Activated CD4-positive, alpha-beta T cell treated with anti-CD3 and anti-CD28 coated beads, Interleukin-2, amount 50 U/mL, for 1 hour (primary cell): ENCODE results near the gene EWSR1.

Experiments
- DNase-seq: peaks from one replicate; pipeline ENCODE4 v3.0.0-alpha.2; 2020

Gene EWSR1

DNA sequence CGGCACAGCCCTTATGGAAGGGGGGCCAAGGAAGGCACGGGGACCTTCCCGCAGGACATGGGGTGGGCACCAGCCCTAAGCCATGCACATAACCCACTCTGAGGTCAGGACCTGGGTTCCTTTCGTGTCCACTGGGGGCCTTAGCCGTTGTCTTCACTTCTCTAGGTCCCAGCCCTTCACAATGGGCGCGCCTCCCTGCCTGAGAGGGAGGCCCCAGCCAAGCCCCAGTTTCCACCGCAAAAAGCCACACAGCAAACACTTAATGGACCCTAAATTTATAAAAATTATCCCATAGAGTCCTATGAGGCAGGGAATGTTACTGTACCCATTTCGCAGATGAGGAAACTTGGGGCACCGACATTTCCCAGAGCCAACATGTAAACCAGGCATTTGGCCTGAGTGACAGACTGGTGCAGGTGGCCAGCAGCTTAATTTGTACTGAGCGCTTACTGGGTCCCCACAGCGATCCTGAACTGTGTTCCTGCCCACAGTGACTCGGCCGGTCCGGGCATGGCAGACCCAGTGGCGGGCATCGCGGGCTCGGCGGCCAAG lies 39.6 kb downstream of the EWSR1 start:
- no peak for DNase-seq

GRCh38 chr22:29308148-29308790 lies 40.2 kb downstream of the EWSR1 start:
- no peak for DNase-seq

GRCh38 chr22:29308791-29309262 lies 40.8 kb downstream of the EWSR1 start:
- DNase-seq: no peak

- DNase-seq: no peak
Observed at GRCh38 chr22:29309332-29310064, 41.4 kb downstream of the EWSR1 start.

- DNase-seq: no peak
Observed at GRCh38 chr22:29310065-29310862, 42.2 kb downstream of the EWSR1 start.

GRCh38 chr22:29310863-29311339 lies 42.8 kb downstream of the EWSR1 start:
- peak; percentile 41 for DNase-seq

DNA sequence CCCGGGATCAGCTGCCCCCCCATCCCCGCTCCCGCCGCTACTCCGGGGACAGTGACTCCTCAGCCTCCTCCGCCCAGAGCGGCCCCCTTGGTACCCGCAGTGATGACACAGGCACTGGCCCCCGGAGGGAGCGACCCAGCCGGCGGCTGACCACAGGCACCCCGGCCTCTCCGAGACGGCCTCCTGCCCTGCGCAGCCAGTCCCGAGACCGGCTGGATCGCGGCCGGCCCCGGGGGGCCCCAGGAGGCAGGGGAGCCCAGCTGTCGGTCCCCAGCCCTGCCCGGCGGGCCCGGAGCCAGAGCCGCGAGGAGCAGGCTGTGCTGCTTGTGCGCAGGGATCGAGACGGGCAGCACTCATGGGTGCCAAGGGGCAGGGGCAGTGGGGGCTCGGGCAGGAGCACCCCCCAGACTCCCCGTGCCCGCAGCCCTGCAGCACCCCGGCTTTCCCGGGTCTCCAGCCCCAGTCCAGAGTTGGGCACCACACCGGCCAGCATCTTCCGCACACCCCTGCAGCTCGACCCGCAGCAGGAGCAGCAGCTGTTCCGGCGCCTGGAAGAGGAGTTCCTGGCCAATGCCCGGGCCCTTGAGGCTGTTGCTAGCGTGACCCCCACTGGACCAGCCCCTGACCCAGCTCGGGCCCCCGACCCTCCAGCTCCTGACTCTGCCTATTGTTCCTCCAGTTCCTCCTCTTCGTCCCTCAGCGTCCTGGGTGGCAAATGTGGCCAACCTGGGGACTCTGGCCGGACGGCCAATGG lies 43.6 kb downstream of the EWSR1 start:
- DNase-seq: no peak

DNA sequence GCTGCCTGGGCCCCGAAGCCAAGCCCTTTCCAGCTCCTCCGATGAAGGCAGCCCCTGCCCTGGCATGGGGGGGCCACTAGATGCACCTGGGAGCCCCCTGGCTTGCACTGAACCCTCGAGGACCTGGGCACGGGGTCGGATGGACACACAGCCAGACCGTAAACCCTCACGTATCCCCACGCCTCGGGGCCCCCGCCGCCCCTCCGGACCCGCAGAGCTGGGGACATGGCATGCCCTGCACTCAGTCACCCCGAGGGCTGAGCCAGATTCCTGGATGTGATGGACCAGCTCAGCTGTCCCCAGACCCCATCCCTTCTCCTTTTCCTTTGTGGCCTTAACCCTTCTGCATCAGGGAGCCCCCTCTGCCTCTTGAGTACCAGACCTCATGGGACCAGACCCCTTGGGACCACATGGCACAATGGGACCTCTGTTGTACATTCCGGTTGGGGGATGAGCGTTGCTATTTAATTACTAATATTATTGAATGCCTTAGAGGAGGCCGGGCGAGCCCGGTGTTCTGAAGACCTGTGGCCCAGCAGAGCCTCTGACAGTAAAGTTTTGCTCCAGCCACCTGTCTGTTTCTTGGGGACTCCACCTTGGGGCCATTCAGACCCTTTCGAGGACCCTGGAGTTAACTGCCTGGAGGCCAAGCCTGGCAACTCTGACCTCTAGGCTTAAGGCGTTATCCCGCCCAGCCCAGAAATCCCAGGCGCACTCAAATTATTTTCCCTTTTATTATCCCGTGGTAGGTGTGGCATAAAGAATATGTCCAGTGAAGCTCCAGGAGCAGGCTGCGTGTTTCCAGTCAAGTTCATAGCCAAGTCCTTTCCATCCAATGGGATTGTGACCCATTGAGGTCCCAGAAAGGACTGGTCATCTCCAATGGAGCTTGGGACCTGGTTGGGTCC lies 44.4 kb downstream of the EWSR1 start:
- DNase-seq: no peak

- no peak for DNase-seq
Observed at GRCh38 chr22:29313126-29313575, 45.1 kb downstream of the EWSR1 start.

DNA sequence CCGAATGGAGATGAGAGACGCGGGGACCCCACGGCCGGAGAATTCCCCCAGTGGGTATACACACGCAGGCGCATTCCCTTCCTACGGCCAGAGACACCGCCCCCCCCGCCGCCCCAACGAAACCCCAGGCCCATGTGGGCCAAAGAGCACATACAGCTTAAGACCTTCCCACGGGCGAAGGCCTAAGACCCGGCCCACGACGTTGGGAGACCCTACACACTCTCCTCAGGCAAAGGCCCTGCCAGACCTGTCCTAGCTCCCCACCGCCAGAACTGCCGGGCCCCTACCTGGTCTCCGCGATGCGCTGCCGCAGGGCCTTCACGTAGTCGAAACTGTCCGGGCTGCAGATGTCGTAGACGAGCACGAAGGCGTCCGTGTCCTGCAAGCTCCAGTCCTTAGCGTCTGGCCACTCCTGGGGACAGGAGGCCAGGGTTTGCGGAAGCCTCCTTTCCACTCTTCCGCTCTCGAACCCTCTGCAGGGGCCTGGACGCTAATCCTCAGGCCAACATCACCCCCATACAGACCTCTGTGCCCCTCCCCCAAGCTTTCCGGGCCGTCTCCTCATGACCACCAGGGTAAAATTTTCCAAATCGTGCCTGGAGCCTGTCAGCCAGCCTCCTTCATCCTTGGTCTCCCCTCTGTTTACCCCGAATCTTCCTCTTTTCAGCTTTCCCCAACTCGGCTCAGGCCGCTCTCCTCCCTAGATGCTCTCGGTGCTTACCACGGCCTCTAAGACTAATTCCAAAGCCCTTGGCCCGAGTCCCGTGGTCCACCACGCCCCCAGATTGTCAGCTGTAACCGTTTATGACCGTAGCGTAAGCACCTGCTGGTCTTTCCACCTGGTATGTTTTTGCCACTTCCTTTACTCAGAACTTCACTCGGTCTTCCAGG lies 45.8 kb downstream of the EWSR1 start:
- DNase-seq: no peak

DNA sequence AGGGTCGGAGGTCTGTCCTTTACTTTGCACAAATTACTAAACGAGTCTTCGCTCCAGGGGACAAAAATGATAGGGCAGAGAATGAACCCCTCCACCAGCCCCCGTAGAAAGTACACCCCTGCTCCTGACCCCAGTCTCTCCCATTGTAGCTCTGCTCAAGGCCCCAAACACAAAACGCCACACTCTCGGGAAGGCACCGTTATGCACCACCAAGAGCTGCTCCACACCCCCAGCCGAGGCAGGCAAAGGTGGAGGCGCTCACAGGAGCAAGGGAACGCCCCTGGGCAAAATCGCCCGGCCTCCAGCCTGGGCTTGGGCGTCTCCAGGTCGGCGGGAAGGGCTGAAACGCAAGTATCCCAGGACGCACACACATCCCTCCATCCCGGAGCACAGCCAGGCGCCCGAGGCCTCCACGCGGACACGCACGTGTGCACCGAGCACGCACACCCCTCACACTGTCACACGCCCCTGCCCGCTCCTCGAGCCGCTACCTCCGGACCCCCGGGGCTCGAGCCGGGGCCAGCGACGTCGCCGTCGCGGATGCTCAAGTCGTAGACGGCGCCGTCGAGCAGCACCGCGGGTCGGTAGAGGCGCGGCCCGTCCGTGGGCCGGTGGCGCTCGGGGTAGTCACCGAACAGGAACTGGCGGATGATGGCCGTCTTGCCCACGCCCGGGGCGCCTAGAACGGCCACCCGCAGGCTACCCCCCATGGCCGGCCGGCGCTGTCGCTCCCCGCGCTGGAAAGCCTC lies 46.6 kb downstream of the EWSR1 start:
- DNase-seq: no peak

GRCh38 chr22:29315286-29316140 lies 47.4 kb downstream of the EWSR1 start, which contains the start of gene RASL10A:
Gene RASL10A (minus strand): TSS chr22:29315697. CDS start chr22:29315246, 451 bp downstream.
- no peak for DNase-seq

- DNase-seq: no peak
Observed at GRCh38 chr22:29316141-29316828, 48.2 kb downstream of the EWSR1 start.

DNA sequence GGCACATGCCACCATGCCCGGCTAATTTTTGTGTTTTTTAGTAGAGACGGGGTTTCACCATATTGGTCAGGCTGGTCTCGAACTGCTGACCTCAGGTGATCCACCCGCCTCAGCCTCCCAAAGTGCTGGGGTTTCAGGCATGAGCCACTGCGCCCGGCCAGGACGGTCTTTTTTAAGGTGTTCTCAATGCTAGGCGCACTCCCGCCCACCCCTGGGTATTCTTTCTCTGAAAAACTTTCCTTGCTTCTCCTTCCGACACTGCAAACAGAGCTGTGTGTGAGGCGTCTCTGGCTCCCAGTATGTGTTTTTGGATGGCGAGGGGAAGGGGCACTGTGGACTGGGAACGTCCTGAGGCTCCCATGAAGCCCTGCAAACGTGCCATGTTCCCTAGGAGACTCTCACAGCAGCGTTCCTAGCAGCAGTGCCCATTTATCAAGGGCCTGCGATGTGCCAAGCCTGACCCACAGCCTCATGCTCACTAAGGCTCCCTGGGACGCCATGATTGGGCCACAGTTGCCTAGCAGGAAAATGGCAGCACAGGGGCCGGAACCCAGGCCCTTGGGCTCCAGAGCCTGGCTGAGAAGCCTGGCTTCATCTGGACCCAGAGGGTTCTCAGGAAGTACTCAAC lies 49.9 kb downstream of the EWSR1 start:
- DNase-seq: no peak

DNA sequence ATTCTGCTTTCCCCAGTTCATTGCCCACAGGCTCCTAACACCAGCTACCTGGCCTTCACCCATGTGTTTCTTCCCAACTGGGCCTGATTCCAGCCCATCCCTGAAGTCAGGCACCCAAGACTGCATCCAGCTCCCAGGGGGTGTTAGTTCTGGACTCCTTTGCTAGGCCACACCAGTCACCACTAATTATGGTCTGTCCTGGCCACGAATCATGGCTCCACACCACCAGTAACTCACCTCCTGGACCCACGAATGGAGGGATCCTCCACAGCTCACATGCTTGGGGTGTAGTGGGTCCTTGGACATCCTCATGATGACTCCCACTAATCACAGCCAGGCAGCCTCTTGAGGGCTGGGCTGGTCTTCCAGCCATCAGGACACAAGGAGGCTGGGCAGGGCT lies 51.0 kb downstream of the EWSR1 start:
- no peak for DNase-seq

DNA sequence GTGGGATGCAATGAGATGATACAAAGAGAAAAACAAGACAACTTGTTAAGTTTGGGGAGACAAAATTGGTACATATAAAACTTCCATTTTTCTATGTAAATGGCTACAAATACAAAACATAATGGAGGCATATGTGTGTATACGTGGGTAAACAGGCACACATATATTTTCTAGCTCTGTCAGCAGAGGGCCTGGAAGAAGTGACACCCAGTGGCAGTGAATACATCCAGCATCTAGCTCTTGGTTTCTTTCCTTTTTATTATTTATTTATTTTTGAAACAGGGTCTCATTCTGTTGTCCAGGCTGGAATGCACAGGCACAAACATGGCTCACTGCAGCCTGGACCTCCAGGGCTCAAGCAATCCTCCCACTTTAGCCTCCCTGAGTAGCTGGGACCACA lies 52.5 kb downstream of the EWSR1 start:
- DNase-seq: no peak

DNA sequence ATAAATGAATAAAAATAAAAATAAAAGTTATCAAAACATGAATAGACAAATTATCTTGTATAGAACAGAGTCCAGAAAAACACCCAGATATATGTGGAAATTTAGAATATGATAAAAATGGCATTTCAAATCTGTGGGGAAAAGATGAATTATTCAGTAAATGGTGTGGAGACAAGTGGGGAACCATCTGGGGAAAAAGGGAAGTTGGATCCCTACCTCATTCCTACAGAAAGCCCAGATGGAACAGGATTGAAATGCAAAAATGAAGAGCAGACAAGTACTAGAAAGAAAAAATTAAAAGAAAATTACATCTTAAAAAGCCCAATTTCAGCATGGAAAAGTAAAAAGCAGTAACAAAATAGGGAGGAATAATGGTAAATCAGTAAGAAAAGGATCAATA lies 55.6 kb downstream of the EWSR1 start:
- DNase-seq: no peak
